IMR-90 (cell line): ENCODE measurements around the gene STRADA. TPM values are rescaled to one million over a fixed set of nuclear protein-coding genes. Genes with fewer than 3 reads are reported as not detected.

Source experiments
- polyA plus RNA-seq, 3 experiments: library from polyadenylated mRNA; depleted of rRNA; stranded (reverse); fragments of >200 nt; gene quantifications; 2 replicates each; pipeline ENCODE4 v1.2.3, GENCODE V29; 2012; ENCODE audit warnings: low replicate concordance in 1 of 3
- total RNA-seq: library from RNA; depleted of rRNA; stranded (reverse); fragments of >200 nt; gene quantifications from 2 replicates; pipeline ENCODE4 v1.2.3, GENCODE V29; 2012; rRNA removed

STRADA gene
- total and polyA plus RNA-seq, 2 of the 4 experiments (the other 2 are of a cell fraction), result 19.9 to 30.9 TPM

Other genes with a start within 250 kb of the STRADA start
- gene KCNH6, start 218.4 kb downstream of the STRADA start, total RNA-seq, result 0.18 and 0.28 TPM in 2 replicates
- 0.17 and 0.32 TPM in 2 replicates for gene KCNH6, start 218.4 kb downstream of the STRADA start, polyA plus RNA-seq (2012; rRNA removed)
- 31.4 and 40.9 TPM in 2 replicates for gene DCAF7, start 191.3 kb downstream of the STRADA start, total RNA-seq
- 52.4 and 52.8 TPM in 2 replicates for gene DCAF7, start 191.3 kb downstream of the STRADA start, polyA plus RNA-seq (2012; rRNA removed)
- gene TACO1, start 140.9 kb downstream of the STRADA start, total RNA-seq, result 6.5 and 9.4 TPM in 2 replicates
- 28.8 and 32.8 TPM in 2 replicates for gene TACO1, start 140.9 kb downstream of the STRADA start, polyA plus RNA-seq (2012; rRNA removed)
- 24.2 and 25.6 TPM in 2 replicates for gene MAP3K3, start 119.4 kb downstream of the STRADA start, total RNA-seq
- 19.1 TPM in 2 replicates for gene MAP3K3, start 119.4 kb downstream of the STRADA start, polyA plus RNA-seq (2012; rRNA removed)
- 4.5 and 4.7 TPM in 2 replicates for gene LIMD2, start 41.7 kb downstream of the STRADA start, total RNA-seq
- gene LIMD2, start 41.7 kb downstream of the STRADA start, polyA plus RNA-seq (2012; rRNA removed), result 21.7 and 32.3 TPM in 2 replicates
- 62.0 and 79.4 TPM in 2 replicates for gene CCDC47, start 31.8 kb upstream of the STRADA start, total RNA-seq
- 45.3 and 45.7 TPM in 2 replicates for gene CCDC47, start 31.8 kb upstream of the STRADA start, polyA plus RNA-seq (2012; rRNA removed)
- 74.7 and 75.8 TPM in 2 replicates for gene DDX42, start 32.4 kb upstream of the STRADA start, total RNA-seq
- 75.6 and 91.5 TPM in 2 replicates for gene DDX42, start 32.4 kb upstream of the STRADA start, polyA plus RNA-seq (2012; rRNA removed)
- 104 and 105 TPM in 2 replicates for gene PSMC5, start 85.6 kb upstream of the STRADA start, total RNA-seq
- 165 and 175 TPM in 2 replicates for gene PSMC5, start 85.6 kb upstream of the STRADA start, polyA plus RNA-seq (2012; rRNA removed)
- gene FTSJ3, start 85.9 kb upstream of the STRADA start, total RNA-seq, result 68.1 and 69.4 TPM in 2 replicates
- gene FTSJ3, start 85.9 kb upstream of the STRADA start, polyA plus RNA-seq (2012; rRNA removed), result 45.4 and 51.3 TPM in 2 replicates
- 72.8 and 91.2 TPM in 2 replicates for gene SMARCD2, start 100.9 kb upstream of the STRADA start, total RNA-seq
- gene SMARCD2, start 100.9 kb upstream of the STRADA start, polyA plus RNA-seq (2012; rRNA removed), result 53.7 and 56.9 TPM in 2 replicates
- gene CSH2, start 131.9 kb upstream of the STRADA start, total RNA-seq, result not detected in 2 replicates
- not detected in 2 replicates for gene CSH2, start 131.9 kb upstream of the STRADA start, polyA plus RNA-seq (2012; rRNA removed)
- not detected in 2 replicates for gene GH2, start 140.1 kb upstream of the STRADA start, total RNA-seq
- gene GH2, start 140.1 kb upstream of the STRADA start, polyA plus RNA-seq (2012; rRNA removed), result not detected in 2 replicates
- not detected in 2 replicates for gene CSH1, start 154.8 kb upstream of the STRADA start, total RNA-seq
- gene CSH1, start 154.8 kb upstream of the STRADA start, polyA plus RNA-seq (2012; rRNA removed), result not detected in 2 replicates
- not detected in 2 replicates for gene CSHL1, start 169.5 kb upstream of the STRADA start, total RNA-seq
- gene CSHL1, start 169.5 kb upstream of the STRADA start, polyA plus RNA-seq (2012; rRNA removed), result not detected in 2 replicates
- gene GH1, start 177.0 kb upstream of the STRADA start, total RNA-seq, result not detected in 2 replicates
- not detected in 2 replicates for gene GH1, start 177.0 kb upstream of the STRADA start, polyA plus RNA-seq (2012; rRNA removed)
- gene CD79B, start 190.5 kb upstream of the STRADA start, total RNA-seq, result not detected in 2 replicates
- gene CD79B, start 190.5 kb upstream of the STRADA start, polyA plus RNA-seq (2012; rRNA removed), result not detected in 2 replicates
- not detected in 2 replicates for gene SCN4A, start 231.1 kb upstream of the STRADA start, total RNA-seq
- not detected in 2 replicates for gene SCN4A, start 231.1 kb upstream of the STRADA start, polyA plus RNA-seq (2012; rRNA removed)